Thyroid gland (tissue), 4 donors: Measurements from ENCODE around the gene SURF4. TPM values are rescaled to one million over a fixed set of nuclear protein-coding genes. Genes with fewer than 3 reads are reported as not detected.
A peak's percentile ranks its signal among the peaks of the same experiment; 100 is the strongest.

Experiments used
- DNase-seq, 2 donors: peaks; one replicate each; pipeline ENCODE4 v3.0.0-alpha.2; 2019
- H3K27ac ChIP-seq, 3 donors: fragments of 200-600 bp; sonication (generic); 1 replicate in 2 of 3; 2 replicates in 1 of 3; pipeline ENCODE4 v1.5.1; 2016 to 2019; ENCODE audit warnings: mild to moderate bottlenecking in 1 of 3, moderate library complexity in 1 of 3
- H3K27me3 ChIP-seq: fragments of 200-600 bp; sonication (generic); one replicate; pipeline ENCODE4 v1.5.1; 2019
- H3K36me3 ChIP-seq, 2 donors: fragments of 200-600 bp; sonication (generic); one replicate each; pipeline ENCODE4 v1.5.1; 2016 to 2019
- H3K4me1 ChIP-seq, 2 donors: fragments of 200-600 bp; sonication (generic); one replicate each; pipeline ENCODE4 v1.5.1; 2017 to 2019
- H3K4me3 ChIP-seq, 3 donors: fragments of 200-600 bp; sonication (generic); replicated peaks in 1 of 3; 1 replicate in 2 of 3; 2 replicates in 1 of 3; pipeline ENCODE4 v1.5.1; 2016; ENCODE audit warnings: mild to moderate bottlenecking in 1 of 3
- H3K9me3 ChIP-seq: fragments of 200-600 bp; sonication (generic); one replicate; pipeline ENCODE4 v1.5.1; 2017
- POLR2A ChIP-seq, 2 donors: fragments of 450-650 bp; IDR thresholded peaks; one replicate each; pipeline ENCODE4 v1.6.1; 2017; ENCODE audit warnings: antibody characterized with exemption in 2 of 2, mild to moderate bottlenecking in 2 of 2, moderate library complexity in 1 of 2
- WGBS, 2 donors: methylation state at CpG; one replicate each; pipeline ENCODE4 v1.1.5; 2017; 5-methylcytosine and 5-hydroxymethylcytosine counted together
- intact Hi-C: fragments of 100-400 bp; cut with DNase I; formaldehyde crosslinking; loops from one replicate; pipeline ENCODE4 v1.15.1; 2023
- total RNA-seq, 4 donors: library from RNA; depleted of rRNA; stranded (reverse); fragments of >200 nt; gene quantifications; one replicate each; pipeline ENCODE4 v1.2.3, GENCODE V29; 2016
- TF ChIP-seq, protein P1 (sequence below), 6 experiments: fragments of 200-600 bp in 3 of 6; fragments of 450-650 bp in 3 of 6; sonication (generic) in 3 of 6; IDR thresholded peaks; one replicate each; pipeline ENCODE4 v1.5.1; 2016 to 2019; ENCODE audit warnings: antibody characterized with exemption in 6 of 6, mild to moderate bottlenecking in 2 of 6, inconsistent platforms in 1 of 6, moderate library complexity in 1 of 6

Gene SURF4
- total RNA-seq, 4 donors from 2014 or later, result 165 to 253 (median 226) TPM

DNA sequence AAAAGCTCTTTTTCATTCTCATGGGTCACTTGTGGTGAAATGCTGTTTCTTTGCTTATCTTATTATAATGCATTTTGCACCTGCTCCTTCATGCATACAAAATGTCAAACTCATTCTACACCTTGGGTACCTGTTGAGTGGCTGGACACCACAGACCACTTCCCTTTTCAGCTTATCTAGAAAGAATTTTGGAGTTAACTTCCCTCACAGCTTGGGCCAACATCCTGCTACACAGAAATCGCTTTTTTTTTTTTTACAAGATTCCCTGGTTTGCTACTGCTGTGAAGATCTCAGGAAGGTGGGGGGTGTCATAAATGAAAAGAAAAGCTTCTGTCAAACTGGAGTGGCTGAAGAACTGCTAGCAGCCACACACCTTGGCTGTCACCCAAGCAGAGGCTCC is 39.3 kb upstream of the SURF4 start:
- Histone ChIP-seq H3K27ac (no peak overlapping the region), H3K9me3 (no peaks in the 10 kb centered on the region), H3K4me1 (peaks cover 11 to 12% of the 10 kb centered on the region in 2 donors), H3K36me3 (peaks cover 9 to 34% of the 10 kb centered on the region in 2 donors), H3K4me3 (no peak overlapping the region), H3K27me3 (no peaks in the 10 kb centered on the region)
- no peak for DNase-seq
- intact Hi-C loops, result no loop called here
- TF ChIP-seq POLR2A (IDR thresholded peaks at IDR 0.05), result no peak
- TF ChIP-seq, protein P1, sequence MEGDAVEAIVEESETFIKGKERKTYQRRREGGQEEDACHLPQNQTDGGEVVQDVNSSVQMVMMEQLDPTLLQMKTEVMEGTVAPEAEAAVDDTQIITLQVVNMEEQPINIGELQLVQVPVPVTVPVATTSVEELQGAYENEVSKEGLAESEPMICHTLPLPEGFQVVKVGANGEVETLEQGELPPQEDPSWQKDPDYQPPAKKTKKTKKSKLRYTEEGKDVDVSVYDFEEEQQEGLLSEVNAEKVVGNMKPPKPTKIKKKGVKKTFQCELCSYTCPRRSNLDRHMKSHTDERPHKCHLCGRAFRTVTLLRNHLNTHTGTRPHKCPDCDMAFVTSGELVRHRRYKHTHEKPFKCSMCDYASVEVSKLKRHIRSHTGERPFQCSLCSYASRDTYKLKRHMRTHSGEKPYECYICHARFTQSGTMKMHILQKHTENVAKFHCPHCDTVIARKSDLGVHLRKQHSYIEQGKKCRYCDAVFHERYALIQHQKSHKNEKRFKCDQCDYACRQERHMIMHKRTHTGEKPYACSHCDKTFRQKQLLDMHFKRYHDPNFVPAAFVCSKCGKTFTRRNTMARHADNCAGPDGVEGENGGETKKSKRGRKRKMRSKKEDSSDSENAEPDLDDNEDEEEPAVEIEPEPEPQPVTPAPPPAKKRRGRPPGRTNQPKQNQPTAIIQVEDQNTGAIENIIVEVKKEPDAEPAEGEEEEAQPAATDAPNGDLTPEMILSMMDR (IDR thresholded peaks at IDR 0.05), result no peak
- WGBS, 2 donors, result 81 to 84% methylated on average over 1 of the region's 1 CpG

DNA sequence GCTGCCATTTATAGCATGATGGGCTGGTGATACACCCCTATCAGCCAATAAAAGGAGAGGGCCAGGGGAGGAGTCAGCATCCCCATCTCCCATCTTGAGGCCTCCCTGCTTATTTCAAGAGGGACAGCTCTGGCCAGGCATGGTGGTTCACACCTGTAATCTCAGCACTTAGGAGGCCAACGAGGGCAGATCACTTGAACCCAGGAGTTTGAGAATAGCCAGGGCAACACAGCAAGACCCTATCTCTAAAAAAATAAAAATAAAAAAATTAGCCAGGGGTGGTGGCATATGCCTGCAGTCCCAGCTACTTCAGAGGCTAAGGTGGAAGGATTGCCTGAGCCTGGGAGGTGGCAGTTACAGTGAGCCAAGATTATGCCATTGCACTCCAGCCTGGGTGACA is 32.2 kb upstream of the SURF4 start:
- no peak for DNase-seq
- H3K27ac ChIP-seq, result no peak overlapping the region
- TF ChIP-seq, protein P1 (IDR thresholded peaks at IDR 0.05), result no peak
- TF ChIP-seq POLR2A (IDR thresholded peaks at IDR 0.05), result no peak
- 87 to 92% methylated on average over 1 of the region's 1 CpG for WGBS, 2 donors
- H3K27me3 ChIP-seq, result no peaks in the 10 kb centered on the region
- no peaks in the 10 kb centered on the region for H3K9me3 ChIP-seq
- intact Hi-C loops, result no loop called here
- no peaks in the 10 kb centered on the region for H3K4me1 ChIP-seq
- peaks cover 22 to 62% of the 10 kb centered on the region in 2 donors for H3K36me3 ChIP-seq
- no peak overlapping the region for H3K4me3 ChIP-seq

DNA sequence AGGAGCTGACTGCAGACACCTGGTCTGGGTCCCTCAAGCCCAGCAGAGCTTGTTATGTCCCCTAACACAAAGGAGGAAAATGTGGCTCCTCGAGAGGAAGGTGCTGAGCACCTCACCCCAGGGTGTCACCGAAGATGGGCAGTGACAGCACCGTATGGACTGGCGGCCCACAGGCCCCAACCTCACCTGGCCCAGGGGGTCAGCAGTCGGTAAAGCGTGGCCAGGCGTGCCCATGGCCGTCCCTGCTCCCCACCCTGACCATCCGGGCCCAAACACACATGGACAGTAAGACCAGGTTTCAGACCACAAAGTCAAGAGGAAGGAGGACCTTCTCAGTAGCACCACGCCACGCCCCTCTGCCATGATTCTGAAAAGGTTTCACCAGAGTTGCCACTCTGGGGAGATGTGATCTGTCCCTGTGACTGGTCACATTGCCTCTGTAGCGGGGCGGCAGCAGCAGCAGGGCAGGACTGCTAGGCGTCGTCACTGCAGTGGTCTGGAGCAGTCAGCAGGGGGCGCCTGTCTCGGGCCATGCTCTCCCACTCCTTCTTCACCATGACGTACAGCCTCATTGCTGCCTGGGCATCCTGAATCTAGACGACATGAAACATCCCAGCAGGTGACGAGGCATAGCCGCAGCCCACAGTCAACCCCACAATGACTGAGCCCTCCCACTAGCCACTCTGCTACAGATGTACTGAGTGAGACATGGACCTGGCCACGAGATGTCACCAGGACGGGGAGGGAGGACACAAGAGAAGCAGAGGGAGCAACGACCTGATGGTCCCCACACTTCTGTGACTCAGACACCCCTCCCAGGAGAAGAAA is 30.8 kb upstream of the SURF4 start:
- no peak for TF ChIP-seq POLR2A (IDR thresholded peaks at IDR 0.05)
- TF ChIP-seq, protein P1 (IDR thresholded peaks at IDR 0.05), result peak; percentile 68 to 91 (median 77)
- H3K4me3 ChIP-seq, result no peak overlapping the region
- no peak overlapping the region for H3K27ac ChIP-seq
- DNase-seq, result peak; percentile 67 to 71
- H3K36me3 ChIP-seq, result peaks cover 22 to 50% of the 10 kb centered on the region in 2 donors
- H3K4me1 ChIP-seq, result no peaks in the 10 kb centered on the region
- WGBS, 2 donors, result 57 to 67% methylated on average over 15 to 19 of the region's 24 CpGs
- intact Hi-C loops, result no loop called here
- no peaks in the 10 kb centered on the region for H3K27me3 ChIP-seq
- no peaks in the 10 kb centered on the region for H3K9me3 ChIP-seq

DNA sequence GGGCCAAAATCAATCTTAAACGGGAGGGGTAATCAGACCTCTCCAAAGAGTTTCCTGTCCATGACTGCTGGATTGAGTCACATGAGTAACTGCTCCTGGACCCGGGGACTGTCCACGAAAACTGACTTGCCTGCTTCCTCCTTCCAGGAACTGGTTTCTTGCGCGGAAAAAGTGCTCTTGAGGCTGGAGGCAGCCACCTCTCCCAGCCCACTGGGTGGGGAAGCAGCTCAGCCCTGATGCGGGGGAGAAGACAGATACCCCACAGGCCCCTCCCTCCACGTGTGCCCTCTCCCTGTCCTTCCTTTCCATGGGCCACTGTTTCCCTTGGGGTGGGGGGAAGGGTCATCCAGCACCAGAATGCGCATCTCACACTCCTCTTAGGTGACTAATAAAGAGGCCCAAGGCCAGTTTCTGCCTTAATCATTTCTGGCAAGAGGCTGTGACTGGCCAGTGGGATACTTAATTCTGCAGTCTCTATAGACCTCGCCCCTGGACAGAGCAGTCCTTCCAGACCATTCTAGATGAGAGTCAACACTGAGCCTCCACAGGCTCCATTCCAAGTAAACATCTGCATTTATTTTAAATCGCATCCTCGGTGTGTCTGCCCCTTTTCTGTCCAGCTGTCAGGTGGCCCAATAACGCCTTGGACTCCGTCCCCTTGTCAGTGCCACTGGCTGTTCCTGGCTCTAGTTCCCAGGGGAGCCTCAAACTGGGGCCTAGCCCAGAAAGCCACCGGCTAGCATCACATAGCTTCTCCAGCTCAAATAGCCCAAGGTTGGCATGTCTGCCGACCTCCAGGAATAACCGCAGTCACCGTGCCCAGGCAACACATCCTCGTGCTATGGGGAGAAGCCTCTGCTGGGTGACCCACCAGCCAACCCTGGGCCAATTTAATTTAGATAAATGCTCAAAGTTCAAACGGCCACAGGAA is 29.9 kb upstream of the SURF4 start:
- peaks cover 18 to 41% of the 10 kb centered on the region in 2 donors for H3K36me3 ChIP-seq
- TF ChIP-seq POLR2A (IDR thresholded peaks at IDR 0.05), result no peak
- TF ChIP-seq, protein P1 (IDR thresholded peaks at IDR 0.05), result no peak
- H3K4me3 ChIP-seq, result no peak overlapping the region
- H3K4me1 ChIP-seq, result no peaks in the 10 kb centered on the region
- DNase-seq, result no peak
- H3K27me3 ChIP-seq, result no peaks in the 10 kb centered on the region
- no peaks in the 10 kb centered on the region for H3K9me3 ChIP-seq
- no peak overlapping the region for H3K27ac ChIP-seq
- WGBS, 2 donors, result 78 to 85% methylated on average over 16 to 18 of the region's 19 CpGs
- intact Hi-C loops, result no loop called here
